Skeletal muscle satellite cell (primary cell): ENCODE results near the gene AP3B1.

Experiments
- H3K27me3 ChIP-seq: 2 replicates; pipeline ENCODE4 v1.7.0; 2013; ENCODE audit warnings: low read length; ENCODE audit not compliant: control insufficient read depth, insufficient read depth
- H3K36me3 ChIP-seq: 2 replicates; pipeline ENCODE4 v1.7.0; 2013; ENCODE audit warnings: mild to moderate bottlenecking, control low read depth, low read length; ENCODE audit not compliant: insufficient read depth
- H3K4me1 ChIP-seq: 2 replicates; pipeline ENCODE4 v1.7.0; 2013; ENCODE audit warnings: low read length; ENCODE audit not compliant: control insufficient read depth, insufficient read depth
- H3K4me2 ChIP-seq: 2 replicates; pipeline ENCODE4 v1.7.0; 2013; ENCODE audit warnings: mild to moderate bottlenecking, low read length
- H3K4me3 ChIP-seq: 2 replicates; pipeline ENCODE4 v1.7.0; 2013; ENCODE audit warnings: low read length
- H3K9ac ChIP-seq: 2 replicates; pipeline ENCODE4 v1.7.0; 2013; ENCODE audit warnings: mild to moderate bottlenecking, low read depth, low read length, moderate library complexity
- H3K9me3 ChIP-seq: replicated peaks from 2 replicates; pipeline ENCODE4 v1.7.0; 2013; ENCODE audit warnings: mild to moderate bottlenecking, control low read depth, low read length

Gene AP3B1

DNA sequence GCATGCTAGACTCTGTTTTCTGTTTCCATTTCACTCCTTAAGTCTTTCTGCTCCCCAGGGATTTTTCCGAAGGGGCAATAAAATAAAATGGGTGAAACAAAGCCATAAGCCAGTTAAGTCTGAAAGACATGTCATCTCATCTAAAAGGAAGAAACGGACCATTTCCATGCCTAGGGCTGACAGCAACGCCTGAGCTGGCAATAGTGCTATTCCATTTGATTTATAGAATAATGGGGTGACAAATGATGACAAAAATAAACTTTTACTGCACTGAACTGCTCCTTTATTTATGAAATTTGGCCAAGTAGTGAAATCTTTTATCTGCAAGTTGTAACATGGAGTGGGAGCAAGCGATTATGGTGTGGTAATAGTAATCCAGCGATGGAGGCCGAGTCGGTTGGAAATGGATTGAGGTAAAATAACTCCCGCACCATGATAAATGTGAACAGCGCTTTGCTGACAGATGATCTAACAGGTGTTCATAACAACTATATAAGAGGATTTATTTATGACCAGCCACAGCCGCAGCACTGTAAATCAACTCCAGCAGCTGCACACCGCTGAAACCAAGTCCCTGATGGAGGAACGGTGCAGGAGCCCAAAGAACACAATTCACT lies 298.6 kb downstream of the AP3B1 start:
- no peak overlapping the region for H3K4me2 ChIP-seq
- no peaks in the 10 kb centered on the region for H3K9me3 ChIP-seq
- H3K36me3 ChIP-seq, result peaks cover 12% of the 10 kb centered on the region
- H3K9ac ChIP-seq, result no peak overlapping the region
- no peaks in the 10 kb centered on the region for H3K4me1 ChIP-seq
- H3K4me3 ChIP-seq, result no peak overlapping the region
- H3K27me3 ChIP-seq, result no peaks in the 10 kb centered on the region

DNA sequence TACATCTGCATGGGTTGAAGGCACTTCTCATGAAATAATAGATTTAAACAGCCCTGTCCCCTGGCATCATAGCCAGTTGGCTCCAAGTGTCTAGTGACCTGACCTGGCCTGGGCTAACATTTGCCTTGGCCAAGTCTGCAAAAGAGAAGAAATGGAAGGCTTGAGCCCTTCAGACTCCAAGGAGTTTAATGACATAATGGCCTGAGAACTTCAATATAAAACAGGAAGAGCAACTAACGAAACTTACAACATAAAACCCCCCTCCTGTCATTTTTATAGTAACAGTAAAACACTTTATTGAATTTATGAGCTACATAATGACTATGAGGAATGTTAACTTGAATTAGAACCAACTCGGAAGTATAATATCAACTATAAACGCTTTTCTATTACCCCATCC lies 299.6 kb downstream of the AP3B1 start:
- Histone ChIP-seq H3K36me3 (peaks cover 12% of the 10 kb centered on the region), H3K4me1 (no peaks in the 10 kb centered on the region), H3K4me2 (no peak overlapping the region), H3K4me3 (no peak overlapping the region), H3K9ac (no peak overlapping the region), H3K9me3 (no peaks in the 10 kb centered on the region), H3K27me3 (no peaks in the 10 kb centered on the region)

- Histone ChIP-seq H3K27me3 (no peaks in the 10 kb centered on the region), H3K36me3 (peaks cover 8% of the 10 kb centered on the region), H3K9ac (no peak overlapping the region), H3K4me1 (no peaks in the 10 kb centered on the region), H3K4me2 (no peak overlapping the region), H3K4me3 (no peak overlapping the region), H3K9me3 (no peaks in the 10 kb centered on the region)
Observed at GRCh38 chr5:77993855-77994318, 300.6 kb downstream of the AP3B1 start.

DNA sequence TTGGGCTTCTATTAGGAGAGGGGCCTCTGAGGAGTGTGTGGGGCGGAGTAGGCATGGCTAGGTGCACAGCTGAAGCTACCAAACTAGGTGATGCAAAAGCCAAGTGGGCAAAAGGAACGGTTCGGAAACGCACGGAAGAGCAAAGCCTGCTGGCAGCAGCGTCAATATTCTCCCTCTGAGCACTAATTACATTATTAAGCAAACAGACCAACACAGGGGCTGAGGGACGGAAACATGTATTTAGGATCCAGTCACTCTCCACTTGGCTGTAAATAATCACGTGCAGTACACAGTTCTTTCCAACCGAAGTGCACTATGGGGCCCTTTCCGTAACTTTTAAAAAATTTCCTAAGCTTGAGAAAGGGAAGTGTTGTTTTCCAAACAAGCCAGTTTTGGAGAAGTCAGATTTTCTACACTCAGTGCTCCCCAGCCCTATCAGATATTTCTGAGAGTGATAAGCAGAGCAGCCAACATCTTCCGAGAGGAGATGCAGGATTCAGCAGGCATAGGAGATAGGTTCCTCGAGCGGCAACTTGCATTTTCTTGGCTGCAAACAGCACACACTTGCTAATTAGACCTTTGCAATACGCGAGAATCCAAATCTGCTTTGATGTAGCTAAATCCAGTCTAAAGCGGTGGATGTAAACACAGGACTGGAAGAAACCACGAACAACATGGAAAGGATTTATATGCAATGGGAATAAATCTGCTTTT lies 301.2 kb downstream of the AP3B1 start:
- Histone ChIP-seq H3K4me2 (no peak overlapping the region), H3K9me3 (no peaks in the 10 kb centered on the region), H3K4me3 (no peak overlapping the region), H3K4me1 (no peaks in the 10 kb centered on the region), H3K9ac (no peak overlapping the region), H3K27me3 (no peaks in the 10 kb centered on the region), H3K36me3 (peaks cover 7% of the 10 kb centered on the region)

GRCh38 chr5:77991084-77991483 lies 303.4 kb downstream of the AP3B1 start:
- H3K4me3 ChIP-seq, result no peak overlapping the region
- H3K9ac ChIP-seq, result no peak overlapping the region
- no peaks in the 10 kb centered on the region for H3K4me1 ChIP-seq
- H3K27me3 ChIP-seq, result no peaks in the 10 kb centered on the region
- H3K9me3 ChIP-seq, result no peaks in the 10 kb centered on the region
- peaks cover 7% of the 10 kb centered on the region for H3K36me3 ChIP-seq
- H3K4me2 ChIP-seq, result no peak overlapping the region

DNA sequence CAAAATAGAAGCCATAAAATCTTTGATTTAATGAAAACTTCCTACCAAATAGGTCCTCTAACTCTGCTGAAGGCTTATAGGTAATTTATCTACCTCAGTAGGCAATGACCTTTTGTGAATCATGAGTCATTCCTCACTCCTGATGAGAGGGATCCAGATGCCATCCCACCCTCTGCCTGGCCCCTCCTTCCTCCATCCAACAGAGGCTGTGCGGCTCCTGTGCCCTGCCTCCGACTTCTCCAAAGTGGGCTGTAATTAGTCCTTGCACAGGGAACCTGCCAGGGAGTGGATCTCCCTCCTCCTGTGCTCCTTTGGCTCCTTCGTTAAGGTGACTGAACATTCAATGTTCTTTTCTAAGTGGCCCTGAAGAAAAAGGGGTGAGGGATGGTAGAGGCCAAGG lies 304.5 kb downstream of the AP3B1 start:
- Histone ChIP-seq H3K36me3 (peaks cover 7% of the 10 kb centered on the region), H3K9ac (no peak overlapping the region), H3K4me3 (no peak overlapping the region), H3K4me2 (no peak overlapping the region), H3K27me3 (no peaks in the 10 kb centered on the region), H3K4me1 (no peaks in the 10 kb centered on the region), H3K9me3 (no peaks in the 10 kb centered on the region)

DNA sequence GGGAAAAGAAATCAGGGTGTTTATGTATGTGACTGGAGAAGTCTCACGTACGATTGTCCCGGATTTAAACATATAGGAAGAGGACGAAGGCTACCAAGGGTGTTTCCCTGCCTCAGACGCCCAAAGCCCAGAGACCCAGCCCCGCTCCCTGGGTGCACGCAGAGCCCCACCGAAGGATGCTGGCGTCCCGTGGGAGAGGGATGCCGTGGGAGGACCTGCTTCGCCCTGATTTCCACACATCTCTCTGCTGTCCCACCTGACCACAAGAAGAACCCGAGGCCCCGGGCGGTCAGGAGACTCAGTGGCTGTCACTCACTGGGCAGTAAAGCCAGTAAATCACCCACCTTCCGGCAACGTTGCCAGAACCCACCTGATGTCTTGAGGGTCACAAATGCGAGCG lies 306.5 kb downstream of the AP3B1 start:
- Histone ChIP-seq H3K4me2 (no peak overlapping the region), H3K27me3 (no peaks in the 10 kb centered on the region), H3K9me3 (no peaks in the 10 kb centered on the region), H3K9ac (no peak overlapping the region), H3K4me3 (no peak overlapping the region), H3K36me3 (peaks cover 3% of the 10 kb centered on the region), H3K4me1 (no peaks in the 10 kb centered on the region)

- H3K4me3 ChIP-seq, result no peak overlapping the region
- H3K4me2 ChIP-seq, result no peak overlapping the region
- H3K27me3 ChIP-seq, result no peaks in the 10 kb centered on the region
- H3K9ac ChIP-seq, result no peak overlapping the region
- no peaks in the 10 kb centered on the region for H3K4me1 ChIP-seq
- no peaks in the 10 kb centered on the region for H3K36me3 ChIP-seq
- no peaks in the 10 kb centered on the region for H3K9me3 ChIP-seq
Observed at GRCh38 chr5:77987331-77987730, 307.2 kb downstream of the AP3B1 start.

DNA sequence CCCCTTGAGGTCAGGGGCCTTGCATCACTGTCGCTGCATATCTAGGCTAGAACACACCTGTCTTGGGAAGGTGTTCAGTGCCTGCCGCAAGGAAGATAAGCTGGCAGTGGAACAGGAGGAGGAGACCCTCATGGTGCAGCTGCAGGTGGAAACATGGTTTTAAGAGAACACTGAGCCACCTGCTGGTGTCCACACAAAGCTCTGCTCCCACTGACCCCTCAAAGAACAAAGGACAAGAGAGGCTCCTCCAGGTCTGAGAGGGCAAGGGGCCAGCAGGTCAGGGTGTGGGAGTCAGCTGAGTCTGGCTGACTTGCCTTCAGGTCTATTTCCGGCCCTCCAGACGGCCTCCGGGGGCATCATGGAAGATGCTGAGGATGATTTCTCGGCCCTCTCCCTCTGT lies 308.2 kb downstream of the AP3B1 start:
- no peaks in the 10 kb centered on the region for H3K4me1 ChIP-seq
- H3K36me3 ChIP-seq, result no peaks in the 10 kb centered on the region
- no peaks in the 10 kb centered on the region for H3K9me3 ChIP-seq
- H3K9ac ChIP-seq, result no peak overlapping the region
- no peaks in the 10 kb centered on the region for H3K27me3 ChIP-seq
- H3K4me2 ChIP-seq, result no peak overlapping the region
- no peak overlapping the region for H3K4me3 ChIP-seq

DNA sequence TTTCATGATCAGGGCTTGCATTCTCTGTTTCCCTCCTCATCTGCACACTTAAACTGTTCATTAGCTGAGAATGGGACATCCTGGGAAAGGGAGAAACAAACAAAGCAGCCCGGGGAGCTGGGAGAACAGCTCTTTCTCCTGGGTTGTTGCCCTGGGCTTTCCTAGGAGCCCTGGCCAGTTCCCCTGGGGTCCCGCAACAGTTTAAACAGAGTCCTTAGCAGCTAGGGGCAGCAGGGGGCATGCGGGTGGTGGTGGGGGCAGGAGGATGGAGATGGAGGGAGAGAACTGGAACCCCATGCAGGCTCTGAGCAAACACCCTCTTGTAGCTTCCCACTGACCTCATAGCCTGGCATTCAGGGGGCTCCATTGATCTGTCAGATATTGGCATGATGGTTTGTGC lies 309.3 kb downstream of the AP3B1 start:
- H3K27me3 ChIP-seq, result no peaks in the 10 kb centered on the region
- no peak overlapping the region for H3K4me3 ChIP-seq

DNA sequence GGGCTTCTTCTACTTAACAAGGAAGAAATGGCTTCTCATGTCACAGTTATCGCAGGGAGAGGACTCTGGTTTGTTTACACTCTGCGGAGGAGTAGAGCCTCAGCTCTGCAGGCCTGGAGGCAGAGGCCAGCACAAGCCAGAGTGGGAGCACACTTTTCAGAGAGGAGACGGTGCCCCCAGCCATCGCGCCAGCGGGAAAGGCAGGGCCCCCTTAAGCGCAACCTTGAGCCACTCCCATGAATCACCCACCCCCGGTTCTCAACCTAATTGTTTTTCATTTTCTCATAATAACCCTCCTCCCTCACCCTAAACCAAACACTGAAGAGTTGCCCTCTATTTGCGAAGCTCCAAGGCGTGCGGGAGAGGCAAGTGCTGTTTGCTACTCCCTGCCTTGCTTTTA lies 309.9 kb downstream of the AP3B1 start:
- no peak overlapping the region for H3K9ac ChIP-seq
- no peaks in the 10 kb centered on the region for H3K27me3 ChIP-seq
- no peaks in the 10 kb centered on the region for H3K36me3 ChIP-seq

More for the DNA sequence above, 309.3 kb downstream of the AP3B1 start:
- H3K36me3 ChIP-seq, result no peaks in the 10 kb centered on the region
- no peaks in the 10 kb centered on the region for H3K9me3 ChIP-seq
- H3K4me1 ChIP-seq, result no peaks in the 10 kb centered on the region
- H3K9ac ChIP-seq, result no peak overlapping the region
- H3K4me2 ChIP-seq, result no peak overlapping the region

More for the DNA sequence above, 309.9 kb downstream of the AP3B1 start:
- H3K4me2 ChIP-seq, result no peak overlapping the region
- H3K4me3 ChIP-seq, result no peak overlapping the region
- H3K9me3 ChIP-seq, result no peaks in the 10 kb centered on the region
- H3K4me1 ChIP-seq, result no peaks in the 10 kb centered on the region
